Measurements from ENCODE around the gene MEG3. TPM values are rescaled to one million over a fixed set of nuclear protein-coding genes. Genes with fewer than 3 reads are reported as not detected.

The MEG3 gene
- total and polyA plus RNA-seq, 7 donors = 3.5 to 168 (median 28.0) TPM

GRCh38 chr14:100909439-100909838 is 83.5 kb downstream of the MEG3 start:
- WGBS, 2 donors = 90 to 91% methylated on average over 9 of the region's 9 CpGs
- Histone ChIP-seq H3K27ac (no peak overlapping the region), H3K27me3 (peaks cover 0 to 30% (median 7%) of the 10 kb centered on the region in 3 donors), H3K36me3 (no peaks in the 10 kb centered on the region), H3K4me1 (peaks cover 0 to 4% (median 2%) of the 10 kb centered on the region in 4 donors), H3K9me3 (no peaks in the 10 kb centered on the region), H3K4me3 (no peak overlapping the region)
- TF ChIP-seq EP300 (IDR thresholded peaks at IDR 0.05) (no peak), POLR2AphosphoS5 (IDR thresholded peaks at IDR 0.05) (no peak), POLR2A (IDR thresholded peaks at IDR 0.05) (no peak)
- TF ChIP-seq, protein P1, sequence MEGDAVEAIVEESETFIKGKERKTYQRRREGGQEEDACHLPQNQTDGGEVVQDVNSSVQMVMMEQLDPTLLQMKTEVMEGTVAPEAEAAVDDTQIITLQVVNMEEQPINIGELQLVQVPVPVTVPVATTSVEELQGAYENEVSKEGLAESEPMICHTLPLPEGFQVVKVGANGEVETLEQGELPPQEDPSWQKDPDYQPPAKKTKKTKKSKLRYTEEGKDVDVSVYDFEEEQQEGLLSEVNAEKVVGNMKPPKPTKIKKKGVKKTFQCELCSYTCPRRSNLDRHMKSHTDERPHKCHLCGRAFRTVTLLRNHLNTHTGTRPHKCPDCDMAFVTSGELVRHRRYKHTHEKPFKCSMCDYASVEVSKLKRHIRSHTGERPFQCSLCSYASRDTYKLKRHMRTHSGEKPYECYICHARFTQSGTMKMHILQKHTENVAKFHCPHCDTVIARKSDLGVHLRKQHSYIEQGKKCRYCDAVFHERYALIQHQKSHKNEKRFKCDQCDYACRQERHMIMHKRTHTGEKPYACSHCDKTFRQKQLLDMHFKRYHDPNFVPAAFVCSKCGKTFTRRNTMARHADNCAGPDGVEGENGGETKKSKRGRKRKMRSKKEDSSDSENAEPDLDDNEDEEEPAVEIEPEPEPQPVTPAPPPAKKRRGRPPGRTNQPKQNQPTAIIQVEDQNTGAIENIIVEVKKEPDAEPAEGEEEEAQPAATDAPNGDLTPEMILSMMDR (IDR thresholded peaks at IDR 0.05) = no peak
- intact Hi-C loops (cut with DNase I) = no loop called here
- no peak for DNase-seq

Small RNAs within 50 kb of the gene (small RNA-seq; reads per million reads assigned to genes)
- gene AL117190.3 (0 reads per million in 3 donors), gene MIR127 (0 reads per million in 3 donors), gene MIR136 (0 reads per million in 3 donors), gene MIR2392 (0 reads per million in 3 donors), gene MIR337 (0 to 0.24 (median 0) reads per million in 3 donors), gene MIR431 (0 reads per million in 3 donors), gene MIR432 (0 reads per million in 3 donors), gene MIR433 (0 reads per million in 3 donors), gene MIR493 (0.36 to 2.2 (median 1.2) reads per million in 3 donors), gene RF01928 (0 reads per million in 3 donors), gene RF02145 (0 reads per million in 3 donors), gene SNORD112 (0.22 to 0.65 (median 0.24) reads per million in 3 donors)

Other genes starting within 250 kb of the MEG3 start
- 1 to 10 TPM in 1 of 4 donors, under 1 TPM in 3; 0.36 to 1.4 (median 0.59) TPM for gene BEGAIN, start 238.7 kb upstream of the MEG3 start, total RNA-seq
- gene BEGAIN, start 238.7 kb upstream of the MEG3 start, polyA plus RNA-seq = under 1 TPM; 0.46 to 0.90 (median 0.60) TPM
- gene DLK1, start 99.2 kb upstream of the MEG3 start, total RNA-seq = under 1 TPM in 1 of 4 donors, not detected in 3; 0.36 TPM
- 1 to 10 TPM in 1 of 3 donors, under 1 TPM in 1, not detected in 1; 0.46 to 1.2 TPM for gene DLK1, start 99.2 kb upstream of the MEG3 start, polyA plus RNA-seq
- gene RTL1, start 77.6 kb downstream of the MEG3 start, total RNA-seq = not detected
- gene RTL1, start 77.6 kb downstream of the MEG3 start, polyA plus RNA-seq = not detected